GM19035 (cell line): ENCODE measurements around the gene TEX264.
A peak's percentile ranks its signal among the peaks of the same experiment; 100 is the strongest.
"Not testable (repeated sequence)": the region's sequence is repeated elsewhere in the genome, so short reads cannot be mapped to it uniquely, and the experiment has no call there.

ENCODE experiments used
- ATAC-seq: cut with Tn5 transposase; IDR thresholded peaks from one replicate; pipeline ENCODE4 v1.9.1; 2021; ENCODE audit not compliant: unreplicated experiment

Gene TEX264

GRCh38 chr3:51670823-51671733 lies at the start of gene TEX264:
TEX264 (plus strand) TSS chr3:51671252; CDS start chr3:51674305, 3,053 bp downstream.
- peak; percentile 73 for ATAC-seq

DNA sequence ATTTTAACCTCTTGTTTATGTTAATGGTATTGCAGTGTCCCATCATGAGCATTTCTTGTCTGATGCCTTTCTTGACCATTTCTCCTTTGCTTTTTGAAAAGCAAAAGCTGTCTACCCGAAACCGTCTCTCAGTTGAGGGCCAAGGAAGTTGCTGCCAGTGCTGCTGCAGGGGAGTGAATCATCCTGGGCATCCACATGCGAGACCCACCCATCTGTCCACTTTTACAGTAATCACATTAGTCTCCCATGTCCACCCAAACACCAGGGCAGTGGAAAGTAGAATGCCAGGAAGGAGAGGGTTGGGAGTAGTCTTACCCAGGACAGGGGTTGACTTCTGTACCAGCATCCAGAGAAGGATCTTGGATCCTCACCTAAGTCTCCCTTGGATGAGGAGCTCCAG lies 48.6 kb upstream of the TEX264 start:
- ATAC-seq = no peak

GRCh38 chr3:51622868-51623267 lies 48.2 kb upstream of the TEX264 start:
- ATAC-seq = no peak

- ATAC-seq = no peak
Measured at GRCh38 chr3:51630513-51630912, 40.5 kb upstream of the TEX264 start.

DNA sequence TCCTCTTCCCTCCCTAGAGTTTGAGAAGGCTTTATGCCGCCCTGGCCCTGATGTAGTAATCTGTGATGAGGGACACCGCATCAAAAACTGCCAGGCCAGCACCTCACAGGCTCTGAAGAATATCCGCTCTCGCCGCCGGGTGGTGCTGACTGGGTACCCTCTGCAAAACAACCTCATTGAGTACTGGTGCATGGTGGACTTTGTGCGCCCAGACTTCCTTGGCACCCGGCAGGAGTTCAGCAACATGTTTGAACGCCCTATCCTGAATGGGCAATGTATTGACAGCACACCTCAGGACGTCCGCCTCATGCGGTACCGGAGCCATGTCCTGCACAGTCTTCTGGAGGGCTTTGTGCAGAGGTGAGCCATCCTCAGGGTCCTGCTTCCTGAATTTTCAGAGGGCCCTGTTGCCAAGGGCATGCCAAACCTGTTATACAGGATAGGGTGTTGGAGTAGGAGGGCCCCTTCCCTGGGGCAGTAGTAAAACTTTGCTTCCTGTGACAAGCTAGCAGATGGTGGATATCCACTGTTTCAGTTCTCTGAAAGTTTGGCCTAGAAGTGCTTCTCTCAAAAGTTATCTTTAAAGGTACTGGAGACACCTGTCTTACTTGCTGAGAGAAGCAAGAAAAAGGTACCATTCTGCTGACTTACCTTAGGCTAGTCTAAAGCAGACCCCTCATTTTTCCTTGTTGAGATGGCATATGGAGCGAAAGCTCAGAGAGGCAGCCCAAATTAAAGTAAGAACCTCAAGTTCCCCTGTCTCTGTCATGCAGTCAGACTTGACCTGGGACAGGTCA lies 33.7 kb upstream of the TEX264 start:
- ATAC-seq = no peak

GRCh38 chr3:51637941-51638471 lies 33.0 kb upstream of the TEX264 start:
- ATAC-seq = peak; percentile 74

DNA sequence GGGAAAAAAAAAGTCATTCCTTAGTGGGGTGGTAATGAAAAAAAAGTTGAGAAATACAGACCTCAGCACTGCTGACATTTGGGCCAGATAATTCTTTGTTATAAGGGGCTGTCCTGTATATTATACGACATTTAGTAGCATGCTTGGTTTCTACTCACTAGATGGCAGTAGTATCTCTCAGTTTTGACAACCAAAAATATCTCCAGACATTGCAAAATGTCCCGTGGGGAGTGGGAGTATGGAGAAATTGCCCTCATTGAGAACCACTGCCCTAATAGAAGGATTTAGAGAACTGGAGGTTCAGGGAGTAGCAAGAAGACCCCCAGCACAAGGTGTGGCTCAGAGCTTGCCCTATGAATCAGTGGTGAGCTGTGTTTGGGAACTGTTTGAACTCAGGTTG lies 28.6 kb upstream of the TEX264 start:
- ATAC-seq = no peak

- no peak for ATAC-seq
Measured at GRCh38 chr3:51646091-51646490, 25.0 kb upstream of the TEX264 start.

DNA sequence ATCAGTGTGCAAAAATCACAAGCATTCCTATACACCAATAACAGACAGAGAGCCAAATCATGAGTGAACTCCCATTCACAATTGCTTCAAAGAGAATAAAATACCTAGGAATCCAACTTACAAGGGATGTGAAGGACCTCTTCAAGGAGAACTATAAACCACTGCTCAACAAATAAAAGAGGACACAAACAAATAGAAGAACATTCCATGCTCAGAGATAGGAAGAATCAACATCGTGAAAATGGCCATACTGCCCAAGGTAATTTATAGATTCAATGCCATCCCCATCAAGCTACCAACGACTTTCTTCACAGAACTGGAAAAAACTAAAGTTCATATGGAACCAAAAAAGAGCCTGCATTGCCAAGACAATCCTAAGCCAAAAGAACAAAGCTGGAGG lies 18.9 kb upstream of the TEX264 start:
- not testable (repeated sequence) for ATAC-seq

DNA sequence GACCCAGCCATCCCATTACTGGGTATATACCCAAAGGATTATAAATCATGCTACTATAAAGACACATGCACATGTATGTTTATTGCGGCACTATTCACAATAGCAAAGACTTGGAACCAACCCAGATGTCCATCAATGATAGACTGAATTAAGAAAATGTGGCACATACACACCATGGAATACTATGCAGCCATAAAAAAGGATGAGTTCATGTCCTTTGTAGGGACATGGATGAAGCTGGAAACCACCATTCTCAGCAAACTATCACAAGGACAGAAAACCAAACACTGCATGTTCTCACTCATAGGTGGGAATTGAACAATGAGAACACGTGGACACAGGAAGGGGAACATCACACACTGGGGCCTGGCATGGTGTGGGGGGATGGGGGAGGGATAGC lies 17.6 kb upstream of the TEX264 start:
- ATAC-seq = not testable (repeated sequence)

GRCh38 chr3:51657234-51657633 lies 13.8 kb upstream of the TEX264 start:
- ATAC-seq = no peak

DNA sequence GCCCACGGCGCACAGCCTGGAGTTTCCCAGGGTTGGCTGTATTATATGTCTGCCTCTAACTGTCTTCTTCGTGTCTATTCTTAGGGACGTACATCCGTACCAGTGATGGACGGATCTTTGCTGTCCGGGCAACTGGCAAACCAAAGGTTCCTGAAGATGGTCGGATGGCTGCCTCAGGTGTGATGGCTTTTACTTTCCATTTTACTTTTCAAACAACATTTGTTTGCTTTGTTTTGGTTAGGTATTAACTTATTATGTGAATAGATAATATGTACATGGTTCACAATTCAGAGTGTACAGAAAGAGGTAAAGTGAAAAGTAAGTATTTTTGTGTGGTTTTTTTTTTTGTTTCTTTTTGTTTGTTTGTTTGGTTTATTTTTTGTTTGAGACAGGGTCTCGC lies 11.1 kb upstream of the TEX264 start:
- ATAC-seq = no peak

DNA sequence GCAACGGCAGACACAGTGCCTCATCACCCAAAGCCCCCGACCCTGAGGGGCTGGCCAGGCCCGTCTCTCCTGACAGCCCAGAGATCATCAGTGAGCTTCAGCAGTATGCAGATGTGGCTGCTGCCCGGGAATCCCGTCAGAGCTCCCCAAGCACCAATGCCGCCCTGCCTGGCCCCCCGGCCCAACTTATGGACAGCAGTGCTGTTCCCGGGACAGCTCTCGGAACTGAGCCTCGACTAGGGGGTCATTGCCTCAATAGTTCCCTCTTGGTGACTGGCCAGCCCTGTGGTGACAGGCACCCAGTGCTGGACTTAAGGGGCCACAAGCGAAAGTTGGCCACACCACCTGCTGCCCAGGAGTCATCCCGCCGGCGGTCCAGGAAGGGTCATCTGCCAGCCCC lies 8.6 kb upstream of the TEX264 start:
- ATAC-seq = no peak

GRCh38 chr3:51668756-51669155 lies 2.3 kb upstream of the TEX264 start:
- ATAC-seq = no peak

GRCh38 chr3:51669241-51670052 lies 1.6 kb upstream of the TEX264 start:
- no peak for ATAC-seq

DNA sequence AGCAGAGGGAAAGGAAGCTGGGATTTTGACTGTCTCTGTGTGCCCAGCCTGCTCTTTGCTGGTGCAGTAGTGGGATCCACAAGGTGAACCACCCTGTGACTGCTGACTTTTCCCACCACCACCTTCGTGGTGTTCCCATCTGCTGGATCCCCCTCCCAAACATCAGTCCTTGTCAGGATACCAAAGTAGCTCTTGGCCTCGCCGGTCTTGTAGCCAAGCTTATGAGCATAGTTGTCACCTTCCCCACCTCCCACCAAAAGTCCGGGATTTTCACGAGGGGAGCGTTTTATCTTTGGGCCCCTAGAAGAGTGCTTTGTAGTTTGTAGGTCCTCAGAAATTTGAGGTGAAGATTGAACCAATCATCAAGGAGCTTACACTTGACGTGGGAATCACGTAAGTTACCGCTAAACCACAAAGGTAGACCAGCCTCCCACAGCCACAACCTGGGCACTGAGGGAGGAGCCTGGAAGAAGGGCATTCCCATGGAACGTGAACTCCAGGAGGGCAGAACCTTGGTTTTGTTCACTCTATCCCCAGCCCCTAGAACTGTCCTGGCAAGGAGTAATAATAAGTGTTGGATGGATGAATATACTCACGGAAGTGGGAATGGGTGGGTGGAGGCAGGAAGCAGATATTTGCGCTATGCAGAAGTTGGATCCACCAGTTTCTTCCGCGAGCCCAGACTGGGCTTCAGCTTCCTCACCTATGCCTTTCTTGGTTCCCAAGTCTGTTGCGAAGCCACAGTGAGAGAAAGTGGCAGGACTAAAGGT lies 814 bp upstream of the TEX264 start:
- no peak for ATAC-seq

DNA sequence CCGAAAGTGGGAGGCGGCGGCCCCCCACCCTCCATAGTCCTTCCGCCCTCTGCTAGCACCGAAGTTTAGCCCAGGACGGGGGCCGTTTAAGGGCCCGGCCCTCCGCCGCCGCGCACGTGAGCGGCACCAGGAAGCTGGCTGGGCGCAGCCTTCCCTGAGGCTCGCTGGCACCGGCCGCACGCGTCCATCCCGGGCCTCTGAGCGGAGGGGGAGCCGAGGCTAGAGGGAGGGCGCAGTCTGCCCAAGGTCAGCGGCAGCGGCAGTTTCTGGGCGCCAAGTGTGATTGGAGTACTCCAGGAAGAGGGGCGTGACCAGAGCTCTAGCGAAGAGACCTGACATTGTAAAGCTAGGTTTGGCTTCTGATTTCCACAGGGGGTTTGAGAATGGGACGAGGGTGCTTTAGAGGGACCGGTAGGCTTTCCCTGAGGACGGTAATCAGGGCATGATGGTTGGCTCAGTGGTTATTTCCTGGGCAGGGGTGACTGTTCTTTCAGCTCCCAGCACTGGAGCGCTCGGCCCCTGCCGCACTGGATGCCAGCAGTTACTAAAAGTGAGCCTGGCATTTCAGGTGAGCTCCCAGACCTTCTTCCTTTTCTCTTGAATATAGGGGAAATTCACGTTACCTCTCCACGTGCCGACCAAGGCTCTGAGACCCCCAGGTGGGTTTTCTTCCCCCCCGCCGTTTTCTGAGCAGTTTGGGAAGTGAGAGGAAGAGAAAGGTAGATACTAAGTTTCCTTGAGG lies 853 bp downstream of the TEX264 start:
- ATAC-seq = peak; percentile 40

DNA sequence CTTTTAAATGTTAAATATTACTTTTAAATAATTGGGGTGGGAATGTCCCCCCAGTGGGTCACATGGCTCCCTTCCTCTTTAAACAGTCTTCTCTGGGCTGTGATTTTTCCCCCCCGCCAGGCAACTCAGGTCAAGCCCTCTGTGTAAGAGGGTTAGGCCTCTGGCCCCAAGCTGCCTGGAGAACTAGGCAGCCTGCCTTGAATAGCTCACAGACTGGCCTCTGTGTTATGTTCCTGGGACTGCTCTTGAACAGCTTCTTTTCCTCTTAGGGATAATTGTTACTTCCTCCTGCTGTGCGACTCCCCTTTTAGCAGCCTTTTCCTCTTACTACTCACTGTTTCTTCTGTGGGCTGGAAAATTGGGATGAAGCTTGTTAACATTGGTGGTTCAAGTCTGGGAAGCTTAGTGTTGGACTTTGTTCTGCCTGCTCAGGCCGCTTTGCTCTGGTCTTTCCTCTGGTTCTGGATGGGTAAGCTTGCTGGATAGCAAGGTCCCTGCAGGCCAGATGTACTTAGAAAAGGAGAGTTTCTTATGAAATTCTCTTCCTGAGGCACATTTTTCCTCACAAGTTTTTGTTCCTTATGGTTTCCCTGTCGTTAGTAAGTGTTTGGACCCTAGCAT lies 2.2 kb downstream of the TEX264 start:
- ATAC-seq = no peak
